ENCODE data around the gene DNAJC11.
"Not testable (repeated sequence)": the region's sequence is repeated elsewhere in the genome, so short reads cannot be mapped to it uniquely, and the experiment has no call there.

The DNAJC11 gene

GRCh38 chr1:6694121-6694713, 7.4 kb downstream of the DNAJC11 start:
- DNase-seq = no peak

GRCh38 chr1:6692956-6693355, 8.7 kb downstream of the DNAJC11 start:
- no peak for DNase-seq

DNA sequence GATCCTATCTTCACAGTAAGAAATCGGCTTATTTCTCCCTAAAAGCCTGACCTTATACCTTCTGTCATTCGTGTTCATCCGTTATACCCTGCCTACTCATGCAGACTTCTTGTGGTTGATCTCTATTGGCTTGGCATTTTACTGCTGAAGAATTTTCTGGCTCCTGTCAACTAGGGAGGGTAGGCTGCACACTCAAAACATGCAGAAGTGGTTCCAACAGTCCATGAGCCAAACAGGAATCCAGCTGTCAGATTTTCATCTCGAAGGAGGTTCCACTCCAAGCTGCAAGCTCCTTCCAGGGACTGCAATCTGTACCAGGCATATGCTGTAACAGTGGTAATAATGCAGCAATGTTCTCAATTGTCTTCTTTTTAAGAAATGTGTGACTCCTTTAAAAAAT, 10.1 kb downstream of the DNAJC11 start:
- DNase-seq = no peak

DNA sequence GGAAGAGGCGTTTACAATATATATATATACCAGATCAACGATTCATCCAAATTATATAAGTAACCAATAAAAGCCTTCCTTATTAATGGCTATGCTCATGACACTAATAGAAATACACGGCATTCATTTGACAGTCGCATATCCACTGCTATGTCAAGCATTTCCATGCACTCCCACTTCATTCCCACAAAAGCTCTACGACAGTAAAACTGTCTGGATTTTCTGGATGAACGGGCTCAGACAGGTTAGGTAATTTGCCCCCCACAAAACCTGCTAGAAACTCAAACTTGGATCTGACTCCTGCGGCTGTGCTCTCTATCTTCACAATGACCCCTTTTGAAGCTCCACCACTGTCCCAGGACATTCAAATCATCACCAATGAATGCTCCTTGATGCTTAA, 11.4 kb downstream of the DNAJC11 start:
- no peak for DNase-seq

- no peak for DNase-seq
Observed at GRCh38 chr1:6688757-6689156, 12.9 kb downstream of the DNAJC11 start.

DNA sequence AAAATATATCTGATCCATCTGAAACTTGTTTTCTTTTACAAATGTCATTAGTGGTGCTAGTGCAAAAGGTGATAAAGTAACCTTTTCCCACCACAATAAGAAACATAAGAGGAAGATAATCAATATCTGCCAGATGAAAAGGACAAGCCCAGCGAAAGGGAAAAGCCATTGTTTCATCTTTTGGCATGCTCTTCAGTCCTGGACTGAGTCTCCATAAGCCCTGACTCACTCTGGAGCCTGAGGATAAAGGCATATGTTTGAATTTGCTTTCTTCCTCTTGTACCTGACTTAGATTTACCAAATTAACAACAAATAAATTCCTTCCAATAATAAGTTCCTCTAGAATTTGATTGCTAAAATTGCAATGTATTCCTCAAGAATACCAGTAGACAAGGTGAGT, 13.6 kb downstream of the DNAJC11 start:
- peak; percentile 14 for DNase-seq

DNA sequence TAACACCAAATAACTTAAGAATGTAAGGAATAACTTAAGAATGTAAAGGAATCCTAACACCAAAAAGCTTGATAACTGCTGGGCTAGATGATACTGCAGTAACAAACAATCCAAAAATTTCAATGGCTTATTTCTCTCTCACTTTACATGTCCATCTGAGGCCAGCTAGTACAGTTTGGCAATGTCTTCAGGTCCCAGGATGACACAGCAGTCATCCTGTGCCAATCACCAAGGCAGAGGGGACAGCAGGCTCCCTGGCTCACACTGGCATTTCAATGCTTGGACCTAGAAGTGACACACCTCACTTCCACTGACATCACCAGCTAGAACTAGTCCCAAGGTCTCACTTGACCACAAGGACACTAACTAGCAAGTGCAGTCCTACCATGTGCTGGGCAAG, 15.3 kb downstream of the DNAJC11 start:
- DNase-seq = peak; percentile 36

- DNase-seq = no peak
Observed at GRCh38 chr1:6685381-6685780, 16.2 kb downstream of the DNAJC11 start.

DNA sequence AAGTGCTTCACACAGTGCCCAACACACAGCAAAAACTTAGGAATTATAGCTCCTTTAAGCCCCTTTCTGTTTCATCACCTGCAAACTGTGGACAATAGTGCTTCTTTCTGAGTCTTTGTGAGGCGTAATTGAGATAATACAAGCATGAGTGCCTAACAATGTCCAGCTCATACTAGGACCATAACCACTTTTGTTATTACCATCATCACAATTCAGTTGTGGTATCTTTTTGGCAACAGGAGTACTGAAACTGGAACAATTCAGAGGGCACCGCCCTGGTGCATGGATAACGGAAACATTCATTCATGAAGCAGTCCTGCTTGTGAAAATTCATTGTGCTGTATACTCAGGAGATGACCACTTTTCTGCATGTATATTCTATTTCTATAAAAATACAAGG, 18.2 kb downstream of the DNAJC11 start:
- DNase-seq = no peak

GRCh38 chr1:6675941-6676340, 25.7 kb downstream of the DNAJC11 start:
- DNase-seq = no peak

DNA sequence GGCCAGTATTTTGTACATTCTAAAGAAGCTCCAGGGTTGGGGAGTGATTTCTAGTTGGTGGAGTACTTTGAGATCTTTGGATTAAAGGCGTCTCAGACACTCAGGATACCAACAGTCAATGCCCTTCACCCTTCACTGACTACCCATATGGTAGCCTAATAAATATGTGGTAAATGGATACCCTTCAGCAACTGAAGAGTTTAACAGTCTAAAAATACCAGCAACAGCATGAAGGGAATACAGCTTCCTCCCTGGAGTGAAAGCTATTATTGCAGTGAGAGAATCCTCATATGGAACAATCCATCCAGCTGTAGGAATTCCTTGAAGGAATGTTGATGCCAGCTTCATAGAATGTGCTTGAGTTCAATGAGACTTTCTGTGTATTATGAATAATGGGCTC, 26.8 kb downstream of the DNAJC11 start:
- DNase-seq = no peak

DNA sequence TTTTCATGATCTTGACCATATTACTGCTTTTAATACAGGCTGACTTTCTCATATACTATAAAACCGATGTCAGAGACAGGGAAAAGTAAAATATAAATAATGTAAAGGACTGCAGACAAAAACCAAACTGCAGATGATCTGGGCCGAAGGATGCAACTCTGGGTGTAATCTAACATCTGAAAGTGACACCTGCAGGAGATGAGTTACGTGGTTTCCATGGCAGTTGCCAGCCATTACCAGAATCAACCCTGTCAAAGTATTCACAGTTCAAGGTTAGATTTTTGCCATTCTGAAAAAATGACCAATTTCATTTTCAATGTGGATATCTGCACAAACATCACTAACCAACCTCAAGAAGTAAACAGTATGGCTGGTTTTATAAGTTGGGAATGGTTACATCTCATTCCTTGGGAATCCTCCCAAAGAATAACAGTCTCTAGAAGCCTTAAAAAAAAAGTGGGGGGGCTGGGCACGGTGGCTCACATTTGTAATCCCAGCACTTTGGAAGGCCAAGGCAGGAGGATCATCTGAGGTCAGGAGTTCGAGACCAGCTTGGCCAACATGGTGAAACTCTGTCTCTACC, 27.7 kb downstream of the DNAJC11 start:
- no peak for DNase-seq

DNA sequence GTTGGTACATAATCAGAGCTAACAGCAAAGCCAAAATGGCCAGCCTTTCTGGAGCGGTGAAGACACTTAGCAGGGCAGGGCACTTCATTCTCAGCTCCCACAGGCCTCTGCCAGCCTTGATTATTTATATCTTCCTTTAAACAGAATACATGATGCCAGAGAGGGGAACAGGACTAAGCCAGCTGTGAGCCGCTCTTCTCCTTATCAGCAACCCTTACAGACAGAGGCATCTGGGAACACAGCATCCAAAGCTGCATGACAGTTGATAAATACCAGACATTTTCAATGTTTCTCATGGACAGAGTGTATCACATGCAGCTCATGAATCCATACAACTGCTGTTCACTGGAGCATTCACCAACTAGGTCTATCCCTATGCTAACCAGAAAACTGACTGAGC, 29.1 kb downstream of the DNAJC11 start:
- DNase-seq = no peak

DNA sequence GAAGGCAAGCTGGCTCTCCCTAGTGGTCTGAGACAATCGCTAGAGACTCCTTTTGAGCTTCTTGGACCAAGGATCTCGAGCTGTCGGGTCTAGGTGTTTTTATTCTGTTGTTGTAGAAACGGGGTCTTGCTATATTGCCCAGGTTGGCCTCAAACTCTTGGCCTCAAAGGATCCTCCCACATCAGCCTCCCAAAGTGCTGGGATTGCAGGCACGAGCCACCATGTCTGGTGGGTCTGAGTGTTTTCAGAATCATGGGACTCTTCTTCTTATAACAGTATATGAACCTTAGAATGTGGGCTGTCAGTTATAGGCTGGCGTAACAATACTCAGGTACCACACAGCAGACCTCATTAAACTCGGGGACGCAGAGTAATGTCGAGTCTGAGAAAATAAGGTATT, 33.1 kb downstream of the DNAJC11 start:
- no peak for DNase-seq

DNA sequence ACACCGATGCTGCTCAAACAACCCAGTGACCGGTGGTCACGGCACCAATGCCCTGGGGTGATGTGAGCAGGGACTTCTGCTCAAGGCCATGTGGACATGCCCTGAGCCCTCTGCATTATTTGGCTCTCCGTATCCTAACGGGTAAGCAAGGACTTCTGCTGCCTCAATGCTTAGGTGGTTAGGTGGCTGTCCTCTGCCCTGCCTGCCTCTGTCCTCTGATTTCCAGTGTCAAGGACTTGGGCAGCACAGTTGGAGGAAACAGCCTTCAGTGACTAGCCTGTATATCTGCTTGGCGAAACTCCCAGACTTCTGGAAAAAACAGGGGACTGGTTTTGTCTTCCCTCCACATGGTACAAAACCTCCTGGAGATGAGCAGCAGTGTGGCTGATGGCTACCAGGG, 34.5 kb downstream of the DNAJC11 start:
- DNase-seq = no peak

DNA sequence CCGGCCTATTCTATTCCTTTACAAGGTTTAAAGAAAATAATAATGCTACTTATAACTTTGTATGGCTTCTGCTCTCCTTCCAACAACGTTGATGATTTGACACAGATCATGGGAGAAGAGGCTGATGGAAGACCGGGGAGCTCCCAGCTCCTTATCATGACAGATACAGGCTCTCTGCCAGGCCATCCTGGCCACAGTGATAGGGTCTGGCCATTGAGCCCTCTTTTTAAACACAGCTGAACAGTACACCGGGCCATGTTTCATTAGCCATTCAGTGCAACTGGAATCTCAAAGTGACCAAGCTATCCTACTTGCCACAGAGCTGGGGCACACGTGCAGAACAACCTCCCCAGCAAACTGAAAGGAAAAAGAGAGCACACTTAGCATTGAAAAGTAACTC, 34.9 kb downstream of the DNAJC11 start:
- DNase-seq = no peak

DNA sequence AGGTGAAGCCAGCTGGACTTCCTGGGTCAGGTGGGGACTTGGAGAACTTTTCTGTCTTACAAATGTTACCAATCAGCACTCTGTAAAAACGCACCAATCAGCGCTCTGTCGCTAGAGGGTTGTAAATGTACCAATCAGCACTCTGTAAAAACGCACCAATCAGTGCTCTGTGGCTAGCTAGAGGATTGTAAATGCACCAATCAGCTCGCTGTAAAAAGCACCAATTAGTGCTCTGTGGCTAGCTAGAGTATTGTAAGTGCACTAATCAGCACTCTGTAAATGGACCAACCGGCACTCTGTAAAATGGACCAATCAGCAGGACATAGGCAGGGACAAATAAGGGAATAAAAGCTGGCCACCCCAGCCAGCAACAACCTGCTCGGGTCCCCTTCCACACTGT, 39.1 kb downstream of the DNAJC11 start:
- not testable (repeated sequence) for DNase-seq

GRCh38 chr1:6660415-6661049, 41.1 kb downstream of the DNAJC11 start:
- no peak for DNase-seq

GRCh38 chr1:6658359-6659060, 43.1 kb downstream of the DNAJC11 start:
- DNase-seq = no peak

GRCh38 chr1:6657138-6657537, 44.5 kb downstream of the DNAJC11 start:
- DNase-seq = no peak

DNA sequence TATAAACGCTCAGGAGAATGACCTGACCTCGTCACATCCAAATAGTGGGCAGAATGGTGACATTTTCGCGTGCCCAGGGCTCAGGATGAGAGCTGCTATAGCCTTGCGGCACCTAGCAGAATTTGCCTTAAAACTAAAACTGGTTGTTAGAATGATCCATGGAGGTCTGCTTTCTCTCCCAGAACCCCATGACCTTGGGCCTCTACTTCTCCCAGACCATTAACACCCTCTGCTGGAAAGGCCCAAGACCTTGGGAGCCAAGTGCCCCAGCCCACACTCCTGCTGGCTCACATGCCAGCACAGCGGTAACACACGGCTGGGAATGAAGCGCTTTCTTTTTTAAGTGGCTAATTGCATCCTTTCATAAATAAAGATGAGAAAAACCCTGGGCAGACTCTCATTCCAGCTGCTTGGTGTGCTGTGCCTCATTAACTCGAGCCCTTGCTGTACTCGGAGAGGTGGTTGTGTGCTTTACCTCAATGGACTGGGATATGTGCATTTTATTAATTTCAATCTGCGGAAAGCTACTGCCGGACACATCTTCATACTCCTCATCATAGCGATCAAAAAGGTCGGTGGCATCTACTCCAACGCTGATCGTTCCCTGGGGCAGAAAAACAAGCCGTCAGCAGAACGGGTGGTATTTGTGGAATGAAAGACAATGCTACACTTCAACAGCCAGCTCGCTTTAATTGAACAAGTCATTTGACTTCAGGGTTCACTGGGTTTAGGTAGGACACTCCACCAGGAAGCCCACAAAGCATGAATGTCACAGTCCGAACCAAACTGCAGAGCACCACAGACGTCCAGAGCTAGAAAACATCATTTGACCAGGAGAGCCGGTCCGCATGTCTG, 48.0 kb downstream of the DNAJC11 start:
- DNase-seq = no peak

DNA sequence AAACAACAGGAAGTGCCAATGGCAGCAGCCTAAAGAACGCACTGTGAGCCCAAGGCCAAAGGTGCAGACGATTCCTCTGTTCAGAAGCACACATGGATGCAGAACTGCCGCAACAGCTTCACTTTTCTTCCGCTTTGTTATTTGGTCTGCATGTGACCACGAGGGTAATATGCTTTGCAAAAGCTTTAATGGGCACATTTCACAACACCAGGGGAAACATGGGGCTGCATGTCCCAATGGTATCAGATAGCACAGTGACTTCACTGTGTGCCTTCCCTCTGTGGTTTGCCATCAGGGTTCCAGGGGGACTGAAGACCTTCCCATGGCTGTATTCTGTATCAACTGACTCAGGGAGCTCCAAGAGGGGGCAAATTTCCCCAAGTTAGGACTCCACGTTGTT, 48.6 kb downstream of the DNAJC11 start:
- DNase-seq = no peak

- no peak for DNase-seq
Observed at GRCh38 chr1:6651909-6652308, 49.7 kb downstream of the DNAJC11 start.
